OCI-LY7 (cell line): ENCODE measurements around the gene ASCL3. TPM values are rescaled to one million over a fixed set of nuclear protein-coding genes. Genes with fewer than 3 reads are reported as not detected.

Experiments
- BruUV-seq: library from RNA; stranded (reverse); fragments of 400-500 nt; replicated peaks from 2 replicates; lab custom pipeline; 2021; lab: Mats Ljungman, UMichigan
- CTCF ChIA-PET: fragments of 300-600 bp; sonication (Branson Sonifier 250); formaldehyde crosslinking; loops from one replicate; lab custom pipeline; 2022; ENCODE audit warnings: antibody characterized with exemption; ENCODE audit not compliant: unreplicated experiment; lab: Charles Lee
- POLR2A ChIA-PET: fragments of 300-600 bp; sonication (Branson Sonifier 250); formaldehyde crosslinking; loops from one replicate; lab custom pipeline; 2022; ENCODE audit warnings: antibody characterized with exemption; lab: Charles Lee
- DNase-seq: peaks from one replicate; pipeline ENCODE4 v3.0.0-alpha.2; 2015; ENCODE audit warnings: low spot score
- H2AFZ ChIP-seq: fragments of 200-600 bp; sonication (generic), shearing (Covaris generic); 2 replicates; pipeline ENCODE4 v1.6.1; 2014; ENCODE audit warnings: mild to moderate bottlenecking, antibody characterized with exemption, low read length, moderate library complexity
- H3K27ac ChIP-seq: fragments of 200-600 bp; sonication (generic); 2 replicates; pipeline ENCODE4 v1.5.1; 2014; ENCODE audit warnings: mixed run types, low read depth, mild to moderate bottlenecking, moderate library complexity, low read length, inconsistent platforms; ENCODE audit not compliant: poor library complexity, severe bottlenecking
- H3K36me3 ChIP-seq: fragments of 200-600 bp; sonication (generic); 2 replicates; pipeline ENCODE4 v1.6.1; 2014; ENCODE audit warnings: mild to moderate bottlenecking, antibody characterized with exemption, low read length, moderate library complexity, mixed read lengths; ENCODE audit not compliant: insufficient read depth
- H3K4me1 ChIP-seq: fragments of 200-600 bp; sonication (generic); 2 replicates; pipeline ENCODE4 v1.5.1; 2014; ENCODE audit warnings: mild to moderate bottlenecking, low read length; ENCODE audit not compliant: insufficient read depth, poor library complexity, severe bottlenecking
- H3K4me2 ChIP-seq: fragments of 200-600 bp; sonication (generic); 2 replicates; pipeline ENCODE4 v1.6.1; 2014; ENCODE audit warnings: mild to moderate bottlenecking, low read length
- H3K4me3 ChIP-seq: fragments of 200-600 bp; sonication (generic); 2 replicates; pipeline ENCODE4 v1.5.1; 2014; ENCODE audit warnings: mild to moderate bottlenecking, low read depth, low read length; ENCODE audit not compliant: poor library complexity, severe bottlenecking
- H3K79me2 ChIP-seq: fragments of 200-600 bp; sonication (generic); 2 replicates; pipeline ENCODE4 v1.6.1; 2016; ENCODE audit warnings: low read depth, mild to moderate bottlenecking, low read length, moderate library complexity, mixed read lengths; ENCODE audit not compliant: insufficient read depth
- H3K9me2 ChIP-seq: fragments of 200-600 bp; sonication (generic); 2 replicates; pipeline ENCODE4 v1.6.1; 2016; ENCODE audit warnings: mild to moderate bottlenecking, low read length, mixed read lengths; ENCODE audit not compliant: insufficient read depth
- H3K9me3 ChIP-seq: fragments of 200-600 bp; sonication (generic); 2 replicates; pipeline ENCODE4 v1.6.1; 2014; ENCODE audit warnings: mild to moderate bottlenecking, mixed run types, low read length, mixed read lengths
- H4K20me1 ChIP-seq: fragments of 200-600 bp; sonication (generic); 2 replicates; pipeline ENCODE4 v1.6.1; 2014; ENCODE audit warnings: mild to moderate bottlenecking, antibody characterized with exemption, low read length, moderate library complexity, mixed read lengths; ENCODE audit not compliant: insufficient read depth
- EZH2phosphoT487 ChIP-seq: fragments of 200-600 bp; sonication (generic); IDR thresholded peaks from 2 replicates; pipeline ENCODE4 v1.6.1; 2018; ENCODE audit warnings: low read depth, borderline replicate concordance, mild to moderate bottlenecking, mixed run types, antibody characterized with exemption, low read length, moderate library complexity, mixed read lengths
- intact Hi-C: fragments of 100-400 bp; cut with micrococcal nuclease; formaldehyde crosslinking; loops from one replicate; pipeline ENCODE4 v1.10.0; 2022; ENCODE audit not compliant: unreplicated experiment
- total RNA-seq, 2 experiments: library from RNA; depleted of rRNA in 1 of 2; stranded (reverse); fragments of >200 nt in 1 of 2; shearing (Covaris generic) in 1 of 2; gene quantifications; 2 replicates each; pipeline ENCODE4 v1.2.3, GENCODE V29; 2014 to 2022
- TF ChIP-seq, protein P1 (sequence below): fragments of 200-600 bp; sonication (generic); conservative IDR thresholded peaks from 2 replicates; pipeline ENCODE4 v1.5.1; 2014; ENCODE audit warnings: mild to moderate bottlenecking, antibody characterized with exemption, low read length, moderate library complexity, mixed read lengths

Gene ASCL3
- total RNA-seq, 2 experiments from 2014 or later = not detected

DNA sequence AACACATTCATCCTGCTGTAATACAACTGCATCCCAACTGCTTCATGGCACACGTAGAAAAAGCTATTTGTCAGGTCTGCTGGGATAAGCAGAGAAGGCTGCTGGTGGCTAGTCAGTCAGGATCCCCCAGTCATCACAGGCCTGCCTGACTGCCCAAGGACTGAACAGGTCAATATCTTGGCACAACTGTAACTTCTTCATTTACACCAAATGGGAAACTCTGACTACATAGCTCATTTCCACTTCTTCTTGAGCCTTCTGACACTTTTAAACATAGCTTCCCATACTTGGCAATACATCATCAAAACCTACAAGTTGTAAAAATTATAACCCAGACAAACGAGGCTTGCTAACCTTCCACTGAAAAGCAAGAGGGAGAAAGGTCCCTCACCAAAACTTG, 18.6 kb upstream of the ASCL3 start:
- H3K4me3 ChIP-seq = no peak overlapping the region
- peaks cover 24% of the 10 kb centered on the region for H3K4me1 ChIP-seq
- no peaks in the 10 kb centered on the region for H3K9me3 ChIP-seq
- peaks cover 42% of the 10 kb centered on the region for H3K79me2 ChIP-seq
- ChIA-PET POLR2A (interaction anchor here (0.6 to 1.0 kb wide), 3 partner anchors 182 to 1843 kb away, joined by 3 to 4 read pairs (median 3); no protein-coding TSS in a partner anchor), CTCF (interaction anchor here (0.6 to 0.8 kb wide), 2 partner anchors 350 to 423 kb away, joined by 3 read pairs; partner anchors contain the start of gene IPO7)
- H3K9me2 ChIP-seq = no peaks in the 10 kb centered on the region
- no peak for TF ChIP-seq EZH2phosphoT487
- H3K27ac ChIP-seq = no peak overlapping the region
- BruUV-seq = no TSS peak
- DNase-seq = no peak
- no peak overlapping the region for H3K4me2 ChIP-seq
- H3K36me3 ChIP-seq = peaks cover 10% of the 10 kb centered on the region; the same call in 1 of the 2 replicates
- H2AFZ ChIP-seq = no peak overlapping the region
- H4K20me1 ChIP-seq = 0 out of 2 replicates have a peak, but pooled peaks cover 6% of the 10 kb centered on the region
- intact Hi-C loops = no loop called here

DNA sequence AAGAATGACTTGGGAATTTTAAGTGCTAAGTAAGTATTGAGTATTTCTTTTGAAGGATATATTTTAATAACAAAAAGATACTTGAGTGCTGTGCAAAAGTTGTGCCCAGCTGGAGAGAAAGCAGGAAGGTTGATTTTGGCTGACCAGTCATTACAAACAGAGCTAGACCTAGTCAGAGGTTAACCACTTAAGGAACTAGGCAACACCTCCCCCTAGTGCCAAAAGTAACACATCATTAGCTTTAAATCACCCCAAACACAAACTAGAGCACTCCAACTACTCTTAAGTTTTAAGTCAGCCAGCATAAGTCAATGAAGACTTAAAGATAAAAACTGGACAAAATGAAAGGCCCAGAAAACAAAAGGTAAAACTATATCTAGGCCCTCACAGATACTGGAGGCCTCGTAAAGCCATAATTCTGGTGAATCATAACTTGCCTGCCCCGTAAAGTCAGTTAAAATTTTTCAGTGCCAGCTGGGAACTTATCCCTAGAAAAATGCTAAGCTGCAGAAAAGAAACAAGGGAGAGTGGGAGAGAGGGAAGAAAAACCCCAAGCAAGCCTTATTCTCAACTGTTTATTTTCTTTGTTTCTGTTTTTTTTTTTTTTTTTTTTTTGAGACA, 16.8 kb upstream of the ASCL3 start:
- H4K20me1 ChIP-seq = 0 out of 2 replicates have a peak, but pooled peaks cover 6% of the 10 kb centered on the region
- H3K4me3 ChIP-seq = no peak overlapping the region
- H3K9me2 ChIP-seq = no peaks in the 10 kb centered on the region
- no peak overlapping the region for H2AFZ ChIP-seq
- BruUV-seq = no TSS peak
- no peak overlapping the region for H3K4me2 ChIP-seq
- no peaks in the 10 kb centered on the region for H3K9me3 ChIP-seq
- H3K27ac ChIP-seq = no peak overlapping the region
- intact Hi-C loops = loop anchor here (1.0 kb wide), 1 partner anchor 45 kb away; no protein-coding TSS in a partner anchor
- peak; percentile 73 for DNase-seq
- CTCF ChIA-PET = interaction anchor here (0.6 to 1.9 kb wide), 3 partner anchors 22 to 282 kb away, joined by 3 to 8 read pairs (median 4); no protein-coding TSS in a partner anchor
- POLR2A ChIA-PET = interaction anchor here (0.6 to 1.2 kb wide), 11 partner anchors 10 to 472 kb away, joined by 3 to 7 read pairs (median 4); partner anchors contain the start of gene AKIP1
- no peak for TF ChIP-seq EZH2phosphoT487
- TF ChIP-seq, protein P1, sequence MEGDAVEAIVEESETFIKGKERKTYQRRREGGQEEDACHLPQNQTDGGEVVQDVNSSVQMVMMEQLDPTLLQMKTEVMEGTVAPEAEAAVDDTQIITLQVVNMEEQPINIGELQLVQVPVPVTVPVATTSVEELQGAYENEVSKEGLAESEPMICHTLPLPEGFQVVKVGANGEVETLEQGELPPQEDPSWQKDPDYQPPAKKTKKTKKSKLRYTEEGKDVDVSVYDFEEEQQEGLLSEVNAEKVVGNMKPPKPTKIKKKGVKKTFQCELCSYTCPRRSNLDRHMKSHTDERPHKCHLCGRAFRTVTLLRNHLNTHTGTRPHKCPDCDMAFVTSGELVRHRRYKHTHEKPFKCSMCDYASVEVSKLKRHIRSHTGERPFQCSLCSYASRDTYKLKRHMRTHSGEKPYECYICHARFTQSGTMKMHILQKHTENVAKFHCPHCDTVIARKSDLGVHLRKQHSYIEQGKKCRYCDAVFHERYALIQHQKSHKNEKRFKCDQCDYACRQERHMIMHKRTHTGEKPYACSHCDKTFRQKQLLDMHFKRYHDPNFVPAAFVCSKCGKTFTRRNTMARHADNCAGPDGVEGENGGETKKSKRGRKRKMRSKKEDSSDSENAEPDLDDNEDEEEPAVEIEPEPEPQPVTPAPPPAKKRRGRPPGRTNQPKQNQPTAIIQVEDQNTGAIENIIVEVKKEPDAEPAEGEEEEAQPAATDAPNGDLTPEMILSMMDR = peak; percentile 86
- peaks cover 17% of the 10 kb centered on the region for H3K4me1 ChIP-seq
- H3K79me2 ChIP-seq = peaks cover 42% of the 10 kb centered on the region
- peaks cover 25% of the 10 kb centered on the region for H3K36me3 ChIP-seq

DNA sequence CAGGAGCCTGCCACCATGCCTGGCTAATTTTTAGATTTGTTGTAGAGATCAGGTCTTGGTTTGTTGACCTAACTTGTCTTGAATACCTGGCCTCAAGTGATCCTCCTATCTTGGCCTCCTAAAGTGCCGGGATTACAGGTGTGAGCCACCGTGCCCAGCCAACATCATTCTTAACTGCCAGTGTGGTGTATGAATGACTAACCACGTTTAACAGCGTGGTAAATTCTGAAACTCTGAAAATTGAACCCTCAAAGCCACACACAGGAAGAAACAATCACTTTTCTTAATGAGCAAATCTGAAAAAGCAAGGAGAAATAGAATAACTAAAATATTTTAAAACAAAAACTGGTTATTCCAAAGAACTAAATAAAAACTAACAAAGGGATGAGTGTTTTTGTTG, 14.0 kb upstream of the ASCL3 start:
- intact Hi-C loops = no loop called here
- H4K20me1 ChIP-seq = no peaks in the 10 kb centered on the region
- TF ChIP-seq, protein P1 = no peak
- TF ChIP-seq EZH2phosphoT487 = no peak
- POLR2A ChIA-PET = interaction anchor here (1.3 kb wide), 1 partner anchor 8 kb away, joined by 3 read pairs; no protein-coding TSS in a partner anchor
- no peak overlapping the region for H3K4me2 ChIP-seq
- H3K4me1 ChIP-seq = peaks cover 4% of the 10 kb centered on the region
- peaks cover 22% of the 10 kb centered on the region for H3K79me2 ChIP-seq
- H3K4me3 ChIP-seq = no peak overlapping the region
- H2AFZ ChIP-seq = no peak overlapping the region
- CTCF ChIA-PET = no interaction called here
- peaks cover 49% of the 10 kb centered on the region for H3K36me3 ChIP-seq
- no peak for DNase-seq
- no peaks in the 10 kb centered on the region for H3K9me3 ChIP-seq
- H3K9me2 ChIP-seq = no peaks in the 10 kb centered on the region
- H3K27ac ChIP-seq = no peak overlapping the region
- BruUV-seq = no TSS peak
